HCT116 (cell line): Measurements from ENCODE around the gene WDR17. TPM values are rescaled to one million over a fixed set of nuclear protein-coding genes. Genes with fewer than 3 reads are reported as not detected.

ENCODE experiments used
- ATAC-seq: fragments of 200-7000 bp; cut with Tn5 transposase; 2 replicates; pipeline ENCODE4 v1.9.1; 2020; ENCODE audit warnings: mild to moderate bottlenecking, moderate library complexity
- BruUV-seq: library from RNA; stranded (reverse); fragments of 400-500 nt; replicated peaks from 2 replicates; lab custom pipeline; 2021; lab: Mats Ljungman, UMichigan
- CTCF ChIA-PET: fragments of 300-600 bp; sonication (Branson Sonifier 250); formaldehyde crosslinking; loops from one replicate; lab custom pipeline; 2021; ENCODE audit warnings: antibody characterized with exemption; lab: Charles Lee
- POLR2A ChIA-PET: fragments of 300-600, 350-600 bp; sonication (Branson Sonifier 250); formaldehyde crosslinking; loops from one replicate; lab custom pipeline; 2021; ENCODE audit warnings: antibody characterized with exemption; lab: Charles Lee
- RAD21 ChIA-PET, 2 experiments: fragments of 300-600 bp; sonication (Branson Sonifier 250); formaldehyde crosslinking; loops; one replicate each; lab custom pipeline; 2023; ENCODE audit warnings: low total read pairs in 2 of 2; ENCODE audit not compliant: uncharacterized antibody in 2 of 2, unreplicated experiment in 2 of 2, low non-redundant PET in 1 of 2; lab: Charles Lee
- DNase-seq: peaks from one replicate; pipeline ENCODE4 v3.0.0-alpha.2; 2010; ENCODE audit warnings: low read depth, low spot score
- H2AFZ ChIP-seq: fragments of 200-600 bp; shearing (Covaris generic), sonication (generic); 2 replicates; pipeline ENCODE4 v1.6.1; 2017; ENCODE audit warnings: low read depth, mixed run types, mixed read lengths, antibody characterized with exemption, low read length; ENCODE audit not compliant: poor library complexity, severe bottlenecking
- H3K27ac ChIP-seq: 2 replicates; pipeline ENCODE4 v1.5.1; 2012; ENCODE audit warnings: low read depth, low read length
- H3K27me3 ChIP-seq: fragments of 200-600 bp; sonication (generic); 2 replicates; pipeline ENCODE4 v1.6.1; 2016; ENCODE audit warnings: mixed run types, low read length, mixed read lengths; ENCODE audit not compliant: insufficient read depth
- H3K36me3 ChIP-seq, 2 experiments: fragments of 200-500 bp in 1 of 2; fragments of 200-600 bp in 1 of 2; sonication (Bioruptor generic) in 1 of 2; sonication (generic) in 1 of 2; 2 replicates each; pipeline versions ENCODE4 v1.5.1 to v1.6.1; 2014 to 2016; ENCODE audit warnings: low read length in 2 of 2, inconsistent platforms in 1 of 2, mixed read lengths in 1 of 2, mixed run types in 1 of 2; ENCODE audit not compliant: insufficient read depth in 2 of 2, control insufficient read depth in 1 of 2
- H3K4me1 ChIP-seq, 2 experiments: fragments of 200-600 bp in 1 of 2; sonication (generic) in 1 of 2; 2 replicates each; pipeline versions ENCODE4 v1.5.1 to v1.6.1; 2012 to 2017; ENCODE audit warnings: low read length in 2 of 2, inconsistent platforms in 1 of 2, mild to moderate bottlenecking in 1 of 2, mixed read lengths in 1 of 2, mixed run types in 1 of 2, moderate library complexity in 1 of 2; ENCODE audit not compliant: insufficient read depth in 2 of 2, control insufficient read depth in 1 of 2
- H3K4me2 ChIP-seq: fragments of 200-600 bp; sonication (generic); 2 replicates; pipeline ENCODE4 v1.6.1; 2017; ENCODE audit warnings: mixed run types, low read length, mixed read lengths
- H3K4me3 ChIP-seq, 2 experiments: fragments of 200-600 bp in 1 of 2; sonication (generic) in 1 of 2; replicated peaks in 1 of 2; 2 replicates each; pipeline ENCODE4 v1.5.1; 2011 to 2016; ENCODE audit warnings: low read length in 2 of 2, control low read depth in 1 of 2, low read depth in 1 of 2, mild to moderate bottlenecking in 1 of 2, mixed read lengths in 1 of 2, mixed run types in 1 of 2
- H3K79me2 ChIP-seq: fragments of 200-600 bp; sonication (generic); 2 replicates; pipeline ENCODE4 v1.6.1; 2017; ENCODE audit warnings: mild to moderate bottlenecking, mixed run types, low read length, moderate library complexity, mixed read lengths; ENCODE audit not compliant: insufficient read depth
- H3K9ac ChIP-seq: fragments of 200-600 bp; sonication (generic); 2 replicates; pipeline ENCODE4 v1.6.1; 2016; ENCODE audit warnings: low read length, mixed read lengths
- H3K9me2 ChIP-seq: fragments of 200-600 bp; sonication (generic), shearing (Covaris generic); 2 replicates; pipeline ENCODE4 v1.6.1; 2017; ENCODE audit warnings: mixed run types, mild to moderate bottlenecking, moderate library complexity; ENCODE audit not compliant: insufficient read depth
- H3K9me3 ChIP-seq, 2 experiments: fragments of 200-500 bp in 1 of 2; fragments of 200-600 bp in 1 of 2; sonication (Bioruptor generic) in 1 of 2; sonication (generic) in 1 of 2; 2 replicates each; pipeline ENCODE4 v1.6.1; 2014 to 2017; ENCODE audit warnings: low read length in 2 of 2, mixed read lengths in 2 of 2, inconsistent platforms in 1 of 2, low read depth in 1 of 2, mild to moderate bottlenecking in 1 of 2, mixed run types in 1 of 2, moderate library complexity in 1 of 2; ENCODE audit not compliant: control insufficient read depth in 1 of 2, insufficient read depth in 1 of 2
- H4K20me1 ChIP-seq: fragments of 200-600 bp; sonication (generic), shearing (Covaris generic); 2 replicates; pipeline ENCODE4 v1.6.1; 2017; ENCODE audit warnings: mixed run types, mild to moderate bottlenecking, moderate library complexity; ENCODE audit not compliant: insufficient read depth
- ATF3 ChIP-seq: IDR thresholded peaks from 2 replicates; pipeline ENCODE4 v1.6.1; 2012
- CBX3 ChIP-seq: IDR thresholded peaks from 2 replicates; pipeline ENCODE4 v1.6.1; 2012; ENCODE audit warnings: low read depth
- CTCF ChIP-seq, 3 experiments: fragments of 200-600 bp in 1 of 3; sonication (generic) in 1 of 3; IDR thresholded peaks in 2 of 3; conservative IDR thresholded peaks in 1 of 3; 2 replicates each; pipeline ENCODE4 v1.5.1; 2012 to 2017; ENCODE audit warnings: low read depth in 2 of 3, low read length in 2 of 3, antibody characterized with exemption in 1 of 3, borderline replicate concordance in 1 of 3, control low read depth in 1 of 3, mild to moderate bottlenecking in 1 of 3, mixed read lengths in 1 of 3, mixed run types in 1 of 3, moderate library complexity in 1 of 3; ENCODE audit not compliant: insufficient read depth in 1 of 3
- ELF1 ChIP-seq: IDR thresholded peaks from 2 replicates; pipeline ENCODE4 v1.6.1; 2012; ENCODE audit warnings: low read depth, borderline replicate concordance
- FOSL1 ChIP-seq: IDR thresholded peaks from 2 replicates; pipeline ENCODE4 v1.6.1; 2012; ENCODE audit warnings: low read depth
- JUND ChIP-seq: IDR thresholded peaks from 2 replicates; pipeline ENCODE4 v1.6.1; 2012
- MAX ChIP-seq: IDR thresholded peaks from 2 replicates; pipeline ENCODE4 v1.6.1; 2012
- POLR2A ChIP-seq: IDR thresholded peaks from 2 replicates; pipeline ENCODE4 v1.7.0; 2011; ENCODE audit warnings: borderline replicate concordance; ENCODE audit not compliant: insufficient read depth, insufficient read length; ENCODE audit errors: extremely low read depth
- POLR2AphosphoS5 ChIP-seq: IDR thresholded peaks from 2 replicates; pipeline ENCODE4 v1.6.1; 2011; ENCODE audit warnings: mild to moderate bottlenecking, low read depth, low read length, moderate library complexity
- REST ChIP-seq: IDR thresholded peaks from 2 replicates; pipeline ENCODE4 v1.6.1; 2012; ENCODE audit warnings: low read depth
- SRF ChIP-seq: IDR thresholded peaks from 2 replicates; pipeline ENCODE4 v1.6.1; 2012; ENCODE audit warnings: low read depth
- TCF7L2 ChIP-seq: IDR thresholded peaks from 2 replicates; pipeline ENCODE4 v1.7.0; 2011; ENCODE audit warnings: borderline replicate concordance, inconsistent platforms; ENCODE audit not compliant: insufficient read depth, insufficient read length; ENCODE audit errors: extremely low read depth
- YY1 ChIP-seq: IDR thresholded peaks from 2 replicates; pipeline ENCODE4 v1.6.1; 2011; ENCODE audit warnings: low read length, low read depth, moderate library complexity, mild to moderate bottlenecking; ENCODE audit not compliant: insufficient replicate concordance; ENCODE audit errors: extremely low read depth
- ZBTB33 ChIP-seq: IDR thresholded peaks from 2 replicates; pipeline ENCODE4 v1.6.1; 2011; ENCODE audit warnings: mild to moderate bottlenecking, low read length, moderate library complexity; ENCODE audit not compliant: insufficient replicate concordance; ENCODE audit errors: extremely low read depth
- ZFX ChIP-seq: fragments of 450-650 bp; IDR thresholded peaks from 2 replicates; pipeline ENCODE4 v1.6.1; 2017
- ZNF274 ChIP-seq: fragments of 200-500 bp; sonication (Bioruptor generic); IDR thresholded peaks from 2 replicates; pipeline ENCODE4 v1.6.1; 2014; ENCODE audit warnings: mild to moderate bottlenecking, low read depth, low read length, inconsistent platforms
- intact Hi-C: fragments of 100-400 bp; cut with micrococcal nuclease; formaldehyde crosslinking; loops from 2 replicates; pipeline ENCODE4 v1.10.0; 2022
- total RNA-seq: library from RNA; stranded (reverse); gene quantifications from one replicate; pipeline ENCODE4 v1.2.1, GENCODE V29; 2021; ENCODE audit not compliant: unreplicated experiment

WDR17 gene
- total RNA-seq, 1 experiment from 2014 or later, result 0.20 TPM

GRCh38 chr4:176156656-176157055 is 91.0 kb downstream of the WDR17 start:
- no peaks in the 10 kb centered on the region for H3K27me3 ChIP-seq
- no peaks in the 10 kb centered on the region for H3K9me3 ChIP-seq
- no peaks in the 10 kb centered on the region for H3K9me2 ChIP-seq
- intact Hi-C loops, result no loop called here
- ATAC-seq (no peak), DNase-seq (no peak)
- H3K79me2 ChIP-seq, result no peaks in the 10 kb centered on the region
- ChIA-PET POLR2A (no interaction called here), RAD21 (no interaction called here), CTCF (no interaction called here)
- no TSS peak for BruUV-seq
- H3K36me3 ChIP-seq, result no peaks in the 10 kb centered on the region
- no peak overlapping the region for H3K9ac ChIP-seq
- no peaks in the 10 kb centered on the region for H4K20me1 ChIP-seq
- H3K4me3 ChIP-seq, result no peak overlapping the region
- H3K4me1 ChIP-seq, result no peaks in the 10 kb centered on the region
- no peak overlapping the region for H3K4me2 ChIP-seq
- no peak overlapping the region for H2AFZ ChIP-seq
- TF ChIP-seq ZBTB33, result no peak
- TF ChIP-seq SRF, result no peak
- TF ChIP-seq REST, result no peak
- TF ChIP-seq CBX3, result no peak
- no peak for TF ChIP-seq ATF3
- TF ChIP-seq JUND, result no peak
- no peak for TF ChIP-seq POLR2A
- no peak for TF ChIP-seq ZFX
- no peak for TF ChIP-seq ELF1
- TF ChIP-seq FOSL1, result no peak
- no peak for TF ChIP-seq ZNF274
- no peak for TF ChIP-seq TCF7L2
- no peak for TF ChIP-seq CTCF (IDR thresholded peaks at IDR 0.05 in 2 of 3, conservative IDR thresholded peaks at IDR 0.05 in 1 of 3; ENCODE audit: borderline replicate concordance in 1 of 3, insufficient read depth in 1 of 3, low read depth in 2 of 3, low read length in 2 of 3)
- no peak for TF ChIP-seq YY1
- no peak for TF ChIP-seq POLR2AphosphoS5
- TF ChIP-seq MAX, result no peak
- TF ChIP-seq, all 23 proteins: peak for 0
- H3K27ac ChIP-seq, result no peak overlapping the region
